Measurements from ENCODE around the gene MISFA. TPM values are rescaled to one million over a fixed set of nuclear protein-coding genes. Genes with fewer than 3 reads are reported as not detected.

Gene MISFA
- 1.8 TPM for polyA plus RNA-seq (2013, experiment 1 of 2)
- polyA plus RNA-seq (2013, experiment 2 of 2), result 1.6 TPM

DNA sequence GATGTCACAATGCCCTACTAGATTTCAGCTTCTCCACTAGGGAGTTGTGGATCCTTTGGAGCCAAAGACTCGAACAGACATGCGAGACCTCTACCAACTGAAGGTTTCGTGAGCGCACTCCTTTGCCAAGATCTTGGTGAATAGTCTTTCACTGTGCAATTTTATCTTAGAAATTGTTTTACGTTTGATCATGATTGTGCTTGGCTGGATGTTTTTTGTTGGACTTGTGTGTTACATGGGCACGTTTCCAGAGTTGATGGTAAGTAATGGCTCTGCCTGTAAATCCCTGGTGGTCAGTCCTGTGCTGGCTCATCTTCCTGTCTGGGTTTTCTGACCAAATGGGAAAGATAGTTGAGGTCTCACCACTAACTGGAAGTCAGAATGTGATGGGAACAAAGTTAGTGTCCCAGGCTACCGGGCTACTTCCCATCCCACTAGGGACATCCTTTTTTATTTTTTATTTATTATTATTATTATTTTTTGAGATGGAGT is at the start of gene MISFA:
Gene MISFA (plus strand): TSS at position 51 of the 492 bp plus-strand sequence. CDS start 140 bp downstream, at position 191.
- WGBS, result 94% methylated on average over 6 of the region's 7 CpGs
- H3K36me3 ChIP-seq (ENCODE audit: insufficient read depth, low read length), result peaks cover 17% of the 10 kb centered on the region; the same call in 1 of the 2 replicates
- no peaks in the 10 kb centered on the region for H3K4me1 ChIP-seq (ENCODE audit: insufficient read depth, low read length)
- H3K9ac ChIP-seq (ENCODE audit: low read depth, low read length), result no peak within 1 kb of the TSS
- H3K4me3 ChIP-seq (ENCODE audit: low read length), result no peak within 1 kb of the TSS
- H3K9me3 ChIP-seq (ENCODE audit: insufficient read depth, low read depth, low read length), result no peaks in the 10 kb centered on the region
- H3K27me3 ChIP-seq (ENCODE audit: insufficient read depth, low read length), result no peaks in the 10 kb centered on the region
- no peak within 1 kb of the TSS for H3K27ac ChIP-seq (ENCODE audit: low read depth, low read length)

DNA sequence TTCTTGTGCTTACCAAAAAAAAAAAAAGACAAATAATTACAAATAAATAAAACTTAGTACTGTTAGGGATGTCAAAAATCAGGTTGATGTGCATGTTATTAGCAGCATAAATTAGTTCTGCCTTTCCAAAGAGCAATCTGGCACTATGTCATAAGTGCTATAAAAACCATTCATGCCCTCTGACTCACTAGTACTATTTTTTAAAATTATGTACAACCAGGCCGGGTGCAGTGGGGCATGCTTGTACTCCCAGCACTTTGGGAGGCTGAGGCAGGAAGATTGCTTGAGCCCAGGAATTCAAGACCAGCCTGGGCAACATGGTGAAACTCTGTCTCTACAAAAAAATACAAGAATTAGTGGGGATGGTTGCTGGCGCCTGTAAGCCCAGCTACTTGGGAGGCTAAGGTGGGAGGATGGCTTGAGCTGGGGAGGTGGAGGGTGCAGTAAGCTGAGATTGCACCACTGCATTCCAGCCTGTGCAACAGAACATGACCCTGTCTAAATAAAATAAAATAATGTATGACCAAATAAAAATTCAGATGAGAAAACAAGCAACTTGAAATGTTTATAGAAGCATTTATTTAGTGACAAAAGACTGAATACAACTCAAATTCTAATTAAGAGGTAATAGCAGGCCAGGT is 36.4 kb upstream of the MISFA start:
- Histone ChIP-seq H3K4me3 (ENCODE audit: low read length) (no peak overlapping the region), H3K27ac (ENCODE audit: low read depth, low read length) (no peak overlapping the region), H3K36me3 (ENCODE audit: insufficient read depth, low read length) (peaks cover 15% of the 10 kb centered on the region), H3K27me3 (ENCODE audit: insufficient read depth, low read length) (no peaks in the 10 kb centered on the region), H3K9me3 (ENCODE audit: insufficient read depth, low read depth, low read length) (no peaks in the 10 kb centered on the region), H3K9ac (ENCODE audit: low read depth, low read length) (no peak overlapping the region), H3K4me1 (ENCODE audit: insufficient read depth, low read length) (peaks cover 10% of the 10 kb centered on the region; the same call in 1 of the 2 replicates)
- WGBS, result 96% methylated on average over 2 of the region's 2 CpGs

DNA sequence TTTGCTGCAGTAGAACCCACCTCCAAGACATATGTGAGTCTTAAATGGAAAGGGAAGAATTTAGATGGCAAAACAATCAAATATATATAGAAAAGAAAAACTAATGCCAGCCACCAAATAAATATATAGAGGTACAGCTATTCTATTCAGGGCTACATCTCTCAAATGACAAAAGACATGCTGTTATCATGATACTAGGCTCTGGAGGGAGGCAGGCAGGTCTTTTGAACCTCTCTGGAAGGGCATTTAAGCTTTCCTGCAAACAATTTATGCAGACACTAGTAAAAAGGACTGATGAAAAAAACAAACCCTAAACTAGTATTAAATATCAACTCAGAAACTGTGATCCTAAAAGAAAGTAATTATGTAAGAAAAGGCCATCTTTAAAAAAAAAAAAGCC is 35.4 kb upstream of the MISFA start:
- Histone ChIP-seq H3K4me3 (ENCODE audit: low read length) (no peak overlapping the region), H3K36me3 (ENCODE audit: insufficient read depth, low read length) (peaks cover 13% of the 10 kb centered on the region), H3K9ac (ENCODE audit: low read depth, low read length) (no peak overlapping the region), H3K9me3 (ENCODE audit: insufficient read depth, low read depth, low read length) (no peaks in the 10 kb centered on the region), H3K4me1 (ENCODE audit: insufficient read depth, low read length) (peaks cover 10% of the 10 kb centered on the region; the same call in 1 of the 2 replicates), H3K27me3 (ENCODE audit: insufficient read depth, low read length) (no peaks in the 10 kb centered on the region), H3K27ac (ENCODE audit: low read depth, low read length) (no peak overlapping the region)

DNA sequence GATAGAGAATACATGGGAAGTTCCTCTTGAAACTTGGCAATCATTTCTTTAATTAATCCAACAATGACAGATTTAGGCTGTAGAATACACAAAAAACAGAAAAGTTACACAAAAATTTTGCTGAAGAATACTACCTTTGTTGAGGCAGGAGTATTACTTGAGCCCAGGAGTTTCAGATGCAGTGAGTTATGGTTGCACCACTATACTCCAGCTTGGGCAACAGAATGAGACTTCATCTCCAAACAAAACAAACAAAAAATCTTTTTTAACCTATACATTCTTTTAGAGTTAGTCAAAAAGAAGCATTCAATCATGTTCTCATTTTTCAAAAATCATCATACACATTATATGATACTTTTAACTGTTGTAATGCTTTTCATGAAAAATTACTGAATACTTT is 33.2 kb upstream of the MISFA start:
- no peaks in the 10 kb centered on the region for H3K27me3 ChIP-seq (ENCODE audit: insufficient read depth, low read length)
- no peak overlapping the region for H3K4me3 ChIP-seq (ENCODE audit: low read length)
- no peak overlapping the region for H3K9ac ChIP-seq (ENCODE audit: low read depth, low read length)
- H3K27ac ChIP-seq (ENCODE audit: low read depth, low read length), result no peak overlapping the region
- H3K4me1 ChIP-seq (ENCODE audit: insufficient read depth, low read length), result peaks cover 10% of the 10 kb centered on the region; the same call in 1 of the 2 replicates
- H3K36me3 ChIP-seq (ENCODE audit: insufficient read depth, low read length), result peaks cover 24% of the 10 kb centered on the region
- H3K9me3 ChIP-seq (ENCODE audit: insufficient read depth, low read depth, low read length), result no peaks in the 10 kb centered on the region

DNA sequence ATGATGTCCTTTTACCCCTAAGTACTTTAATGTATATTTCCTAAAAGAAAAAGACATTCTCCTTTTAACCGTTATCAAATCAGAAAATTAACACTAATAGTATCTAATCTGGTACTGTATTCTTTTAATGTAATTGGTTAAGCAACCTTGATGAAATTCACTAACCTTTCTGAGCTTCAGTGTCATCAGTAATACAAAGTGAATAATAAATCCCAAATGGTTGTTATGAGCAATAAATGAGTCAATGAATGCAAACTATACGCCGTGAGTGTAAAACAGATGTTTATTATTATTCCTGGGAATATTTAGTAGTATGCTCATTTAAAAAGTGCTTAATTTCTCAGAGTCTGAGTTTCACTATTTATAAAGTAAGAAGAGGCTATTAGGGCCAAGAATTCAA is 32.5 kb upstream of the MISFA start:
- peaks cover 10% of the 10 kb centered on the region; the same call in 1 of the 2 replicates for H3K4me1 ChIP-seq (ENCODE audit: insufficient read depth, low read length)
- H3K4me3 ChIP-seq (ENCODE audit: low read length), result no peak overlapping the region
- no peak overlapping the region for H3K27ac ChIP-seq (ENCODE audit: low read depth, low read length)
- no peaks in the 10 kb centered on the region for H3K27me3 ChIP-seq (ENCODE audit: insufficient read depth, low read length)
- H3K9ac ChIP-seq (ENCODE audit: low read depth, low read length), result no peak overlapping the region
- WGBS, result 96% methylated on average over 2 of the region's 3 CpGs
- H3K36me3 ChIP-seq (ENCODE audit: insufficient read depth, low read length), result peaks cover 24% of the 10 kb centered on the region
- no peaks in the 10 kb centered on the region for H3K9me3 ChIP-seq (ENCODE audit: insufficient read depth, low read depth, low read length)

- H3K27me3 ChIP-seq (ENCODE audit: insufficient read depth, low read length), result no peaks in the 10 kb centered on the region
- no CpG with 5 or more reads among the region's 1 CpG for WGBS
- no peak overlapping the region for H3K9ac ChIP-seq (ENCODE audit: low read depth, low read length)
- no peaks in the 10 kb centered on the region for H3K9me3 ChIP-seq (ENCODE audit: insufficient read depth, low read depth, low read length)
- no peak overlapping the region for H3K4me3 ChIP-seq (ENCODE audit: low read length)
- peaks cover 42% of the 10 kb centered on the region for H3K36me3 ChIP-seq (ENCODE audit: insufficient read depth, low read length)
- no peak overlapping the region for H3K27ac ChIP-seq (ENCODE audit: low read depth, low read length)
- no peaks in the 10 kb centered on the region for H3K4me1 ChIP-seq (ENCODE audit: insufficient read depth, low read length)
These were observed 24.2 kb upstream of the MISFA start for GRCh38 chr11:18575361-18575760.

- Histone ChIP-seq H3K4me3 (ENCODE audit: low read length) (no peak overlapping the region), H3K27ac (ENCODE audit: low read depth, low read length) (no peak overlapping the region), H3K27me3 (ENCODE audit: insufficient read depth, low read length) (no peaks in the 10 kb centered on the region), H3K9me3 (ENCODE audit: insufficient read depth, low read depth, low read length) (no peaks in the 10 kb centered on the region), H3K4me1 (ENCODE audit: insufficient read depth, low read length) (no peaks in the 10 kb centered on the region), H3K36me3 (ENCODE audit: insufficient read depth, low read length) (peaks cover 33% of the 10 kb centered on the region), H3K9ac (ENCODE audit: low read depth, low read length) (no peak overlapping the region)
- 91% methylated on average over 14 of the region's 14 CpGs for WGBS
These were observed 20.5 kb upstream of the MISFA start for GRCh38 chr11:18578975-18579598.

DNA sequence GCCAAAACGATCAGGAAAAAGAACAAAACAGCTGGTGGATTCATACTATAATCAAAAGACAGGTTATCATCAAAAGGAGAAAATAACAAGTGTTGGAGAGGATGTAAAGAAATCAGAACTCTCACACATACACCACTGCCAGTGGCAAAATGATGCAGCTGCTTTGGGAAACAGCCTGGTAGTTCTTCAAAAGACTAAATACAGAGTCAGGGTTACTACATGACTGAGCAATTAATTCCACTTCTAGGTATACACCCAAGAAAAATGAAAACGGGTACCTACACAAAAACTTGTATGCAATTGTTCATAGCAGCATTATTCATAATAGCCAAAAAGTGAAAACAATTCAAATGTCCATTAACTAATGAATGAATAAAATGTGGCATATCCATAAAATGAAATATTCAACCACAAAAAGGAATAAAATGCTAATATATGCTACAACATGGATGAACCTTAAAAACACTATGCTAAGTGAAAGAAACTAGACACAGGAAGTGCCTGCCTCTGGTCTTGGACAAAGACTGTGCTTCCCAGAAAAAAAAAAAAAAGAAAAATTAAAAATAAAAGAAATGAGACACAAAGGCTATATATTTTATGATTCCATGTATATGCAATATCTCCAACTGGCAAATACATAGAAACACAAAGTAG is 19.3 kb upstream of the MISFA start:
- Histone ChIP-seq H3K36me3 (ENCODE audit: insufficient read depth, low read length) (peaks cover 22% of the 10 kb centered on the region), H3K27ac (ENCODE audit: low read depth, low read length) (no peak overlapping the region), H3K27me3 (ENCODE audit: insufficient read depth, low read length) (no peaks in the 10 kb centered on the region), H3K4me3 (ENCODE audit: low read length) (no peak overlapping the region), H3K4me1 (ENCODE audit: insufficient read depth, low read length) (no peaks in the 10 kb centered on the region), H3K9ac (ENCODE audit: low read depth, low read length) (no peak overlapping the region), H3K9me3 (ENCODE audit: insufficient read depth, low read depth, low read length) (no peaks in the 10 kb centered on the region)
- WGBS, result 100% methylated on average over 1 of the region's 2 CpGs

DNA sequence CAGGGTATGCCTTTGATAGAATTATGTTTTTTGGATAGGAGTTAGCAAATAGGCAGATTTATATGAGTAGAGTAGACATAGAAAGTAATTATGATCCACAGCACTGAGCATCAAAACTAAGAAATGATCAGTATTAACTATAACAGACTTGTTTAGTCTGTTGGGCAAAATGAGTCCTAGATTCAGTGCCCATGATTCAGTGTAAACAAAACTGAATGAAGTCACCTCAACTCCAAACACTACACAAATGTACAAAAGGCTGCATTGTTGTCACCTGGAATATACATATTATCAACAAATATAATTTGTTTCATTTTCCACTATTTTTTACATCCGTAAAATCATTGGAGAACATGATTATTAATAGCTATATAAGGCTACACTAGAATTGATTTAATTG is 17.8 kb upstream of the MISFA start:
- H3K4me1 ChIP-seq (ENCODE audit: insufficient read depth, low read length), result no peaks in the 10 kb centered on the region
- no peak overlapping the region for H3K27ac ChIP-seq (ENCODE audit: low read depth, low read length)
- 0 out of 2 replicates have a peak, but pooled peaks cover 15% of the 10 kb centered on the region for H3K36me3 ChIP-seq (ENCODE audit: insufficient read depth, low read length)
- no peaks in the 10 kb centered on the region for H3K9me3 ChIP-seq (ENCODE audit: insufficient read depth, low read depth, low read length)
- no peak overlapping the region for H3K9ac ChIP-seq (ENCODE audit: low read depth, low read length)
- H3K27me3 ChIP-seq (ENCODE audit: insufficient read depth, low read length), result no peaks in the 10 kb centered on the region
- no CpG with 5 or more reads among the region's 1 CpG for WGBS
- no peak overlapping the region for H3K4me3 ChIP-seq (ENCODE audit: low read length)

DNA sequence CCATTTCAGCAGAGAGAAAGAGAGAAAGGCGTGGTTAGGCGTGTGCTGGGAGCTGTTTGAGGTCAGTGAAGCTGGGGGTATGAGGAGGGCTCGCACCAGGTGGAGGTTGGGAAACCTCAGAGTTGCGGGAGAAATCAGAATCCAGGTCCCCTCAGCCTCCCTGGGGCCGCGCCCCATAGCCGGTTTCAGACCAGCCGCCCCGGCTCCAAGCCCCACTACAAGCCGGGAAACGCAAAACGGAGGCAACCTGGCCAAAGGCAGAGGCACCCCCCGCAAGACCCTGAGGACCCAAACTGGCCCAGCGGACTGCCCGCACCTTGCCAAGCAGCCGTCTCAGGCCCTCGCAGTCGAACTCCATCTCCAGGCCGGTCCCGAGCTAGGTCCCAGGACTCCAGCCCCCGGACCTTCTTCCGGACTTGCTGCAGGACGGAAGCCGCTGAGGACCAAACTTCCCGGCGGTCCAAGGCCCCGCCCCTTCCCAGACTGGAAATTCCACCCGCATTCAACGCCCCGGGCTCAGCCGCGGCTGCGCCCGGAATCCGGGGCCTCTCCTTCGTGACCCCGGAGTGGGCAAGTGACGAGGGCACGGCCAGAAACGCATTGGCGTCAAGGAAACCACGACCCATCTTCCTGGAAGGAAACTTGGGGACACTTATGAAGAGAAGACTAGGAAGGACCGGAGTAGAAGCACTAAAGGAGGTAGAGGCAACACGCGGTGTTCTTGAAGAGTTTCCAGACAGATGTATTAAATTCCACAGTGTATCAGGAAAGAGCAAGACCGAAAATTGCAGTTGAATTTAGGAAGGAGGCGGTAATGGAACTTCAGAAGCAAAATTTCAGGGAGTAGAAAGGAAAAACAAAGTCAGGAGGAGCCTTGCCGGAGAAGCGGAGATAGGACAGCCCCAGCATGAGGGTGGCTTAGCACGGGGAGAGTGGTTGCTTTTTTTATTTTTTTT is 11.0 kb upstream of the MISFA start, which contains the start of gene UEVLD:
Gene UEVLD (minus strand): TSS at position 438 of the 956 bp plus-strand sequence. CDS start 80 bp downstream, at position 358.
- no peaks in the 10 kb centered on the region for H3K36me3 ChIP-seq (ENCODE audit: insufficient read depth, low read length)
- no peaks in the 10 kb centered on the region for H3K9me3 ChIP-seq (ENCODE audit: insufficient read depth, low read depth, low read length)
- peak within 1 kb of the TSS; percentile 88 for H3K9ac ChIP-seq (ENCODE audit: low read depth, low read length)
- H3K4me3 ChIP-seq (ENCODE audit: low read length), result peak within 1 kb of the TSS; percentile 93
- no peaks in the 10 kb centered on the region for H3K27me3 ChIP-seq (ENCODE audit: insufficient read depth, low read length)
- H3K4me1 ChIP-seq (ENCODE audit: insufficient read depth, low read length), result 0 out of 2 replicates have a peak, but pooled peaks cover 4% of the 10 kb centered on the region
- H3K27ac ChIP-seq (ENCODE audit: low read depth, low read length), result peak within 1 kb of the TSS; percentile 73
- under 1% methylated on average over 50 of the region's 50 CpGs for WGBS
